Bronchial epithelial cell (primary cell): ENCODE data around the gene GSG1L. TPM values are rescaled to one million over a fixed set of nuclear protein-coding genes. Genes with fewer than 3 reads are reported as not detected.

Experiments
- DNase-seq: peaks from one replicate; pipeline ENCODE4 v3.0.0-alpha.2; 2010; ENCODE audit warnings: low read depth
- FAIRE-seq: peaks from 2 replicates; lab custom pipeline; 2011; peaks lifted over from hg19 to GRCh38; lab: Jason Lieb, UNC
- H3K27me3 ChIP-seq: 2 replicates; pipeline ENCODE4 v1.5.1; 2011; ENCODE audit warnings: low read length; ENCODE audit not compliant: control insufficient read depth, insufficient read depth
- H3K36me3 ChIP-seq: 2 replicates; pipeline ENCODE4 v1.5.1; 2011; ENCODE audit warnings: low read length; ENCODE audit not compliant: control insufficient read depth, insufficient read depth
- H3K4me3 ChIP-seq: 2 replicates; pipeline ENCODE4 v1.5.1; 2011; ENCODE audit warnings: mild to moderate bottlenecking, low read depth, low read length, control low read depth
- CTCF ChIP-seq: IDR thresholded peaks from 2 replicates; pipeline ENCODE4 v1.5.1; 2011; ENCODE audit warnings: mild to moderate bottlenecking, moderate library complexity, low read length, control low read depth, inconsistent platforms; ENCODE audit not compliant: insufficient read depth, severe bottlenecking
- total RNA-seq: library from RNA; depleted of rRNA; stranded (reverse); fragments of >200 nt; gene quantifications from 2 replicates; pipeline ENCODE4 v1.2.1, GENCODE V29; 2014

The GSG1L gene
- total RNA-seq, 1 donor from 2014 or later, result not detected

GRCh38 chr16:28011223-28011622 is 52.3 kb downstream of the GSG1L start:
- TF ChIP-seq CTCF, result no peak
- no peaks in the 10 kb centered on the region for H3K27me3 ChIP-seq
- H3K4me3 ChIP-seq, result no peak overlapping the region
- FAIRE-seq (no peak), DNase-seq (no peak)
- H3K36me3 ChIP-seq, result no peaks in the 10 kb centered on the region

GRCh38 chr16:28010671-28011070 is 52.8 kb downstream of the GSG1L start:
- Histone ChIP-seq H3K4me3 (no peak overlapping the region), H3K36me3 (no peaks in the 10 kb centered on the region), H3K27me3 (no peaks in the 10 kb centered on the region)
- DNase-seq, result no peak
- FAIRE-seq, result no peak
- no peak for TF ChIP-seq CTCF

GRCh38 chr16:28009586-28010373 is 53.7 kb downstream of the GSG1L start:
- Histone ChIP-seq H3K27me3 (no peaks in the 10 kb centered on the region), H3K36me3 (no peaks in the 10 kb centered on the region), H3K4me3 (no peak overlapping the region)
- FAIRE-seq (no peak), DNase-seq (no peak)
- no peak for TF ChIP-seq CTCF

- no peaks in the 10 kb centered on the region for H3K27me3 ChIP-seq
- DNase-seq, result no peak
- FAIRE-seq, result no peak
- H3K36me3 ChIP-seq, result no peaks in the 10 kb centered on the region
- H3K4me3 ChIP-seq, result no peak overlapping the region
- TF ChIP-seq CTCF, result no peak
Observed at GRCh38 chr16:28003923-28004322, 59.6 kb downstream of the GSG1L start.

- Histone ChIP-seq H3K4me3 (no peak overlapping the region), H3K27me3 (no peaks in the 10 kb centered on the region), H3K36me3 (no peaks in the 10 kb centered on the region)
- no peak for DNase-seq
- TF ChIP-seq CTCF, result no peak
- FAIRE-seq, result peak; percentile 13
Observed at GRCh38 chr16:28003021-28003865, 60.3 kb downstream of the GSG1L start.
